Umbilical cord (tissue), 2 donors: Measurements from ENCODE around the gene BLMH. TPM values are rescaled to one million over a fixed set of nuclear protein-coding genes. Genes with fewer than 3 reads are reported as not detected.
A peak's percentile ranks its signal among the peaks of the same experiment; 100 is the strongest.

Source experiments
- DNase-seq: peaks from one replicate; pipeline ENCODE4 v3.0.0-alpha.2; 2015; ENCODE audit warnings: low spot score
- total RNA-seq: library from RNA; depleted of rRNA; stranded (reverse); fragments of >200 nt; gene quantifications from one replicate; pipeline ENCODE4 v1.2.3, GENCODE V29; 2014; ENCODE audit warnings: low replicate concordance; ENCODE audit not compliant: insufficient read depth

Gene BLMH
- total RNA-seq, 1 donor from 2014 or later: 56.6 TPM

DNA sequence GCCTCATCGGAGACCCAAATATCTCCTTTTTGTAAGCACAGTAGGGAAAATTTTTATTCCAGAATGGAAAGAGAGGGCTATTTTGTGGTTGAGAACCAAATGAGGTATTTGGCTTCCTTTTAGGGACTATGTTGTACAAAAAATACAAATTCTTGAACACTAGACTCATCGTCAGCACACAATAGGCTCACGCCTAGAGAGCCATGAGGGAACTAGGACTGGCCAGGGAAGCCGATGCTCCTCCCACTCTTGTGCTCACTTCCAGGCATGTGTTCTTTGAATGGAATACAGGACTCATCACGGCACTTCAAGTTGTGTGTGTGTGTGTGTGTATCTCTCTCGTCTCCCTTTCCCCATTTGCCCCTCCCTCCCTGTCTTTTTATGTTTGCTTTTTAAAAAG lies 17.8 kb upstream of the BLMH start:
- no peak for DNase-seq

DNA sequence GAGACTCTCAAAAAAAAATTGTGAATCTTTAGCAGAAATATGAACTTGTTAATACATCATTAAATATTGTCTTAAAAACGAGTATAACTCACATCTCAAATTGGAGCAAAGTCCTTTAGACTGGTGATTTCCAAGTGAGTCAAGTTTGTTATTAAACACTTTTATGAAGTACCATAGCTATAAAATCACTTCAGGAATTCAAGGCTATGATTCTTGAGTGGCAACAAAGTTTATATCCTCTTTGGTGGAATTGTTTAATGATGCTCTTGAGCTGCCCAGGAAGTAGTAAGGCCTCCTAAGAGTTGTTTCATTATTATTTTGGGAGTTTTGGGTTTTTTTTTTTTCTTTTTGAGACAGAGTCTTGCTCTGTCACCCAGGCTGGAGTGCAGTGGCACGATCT lies 16.7 kb upstream of the BLMH start:
- no peak for DNase-seq

DNA sequence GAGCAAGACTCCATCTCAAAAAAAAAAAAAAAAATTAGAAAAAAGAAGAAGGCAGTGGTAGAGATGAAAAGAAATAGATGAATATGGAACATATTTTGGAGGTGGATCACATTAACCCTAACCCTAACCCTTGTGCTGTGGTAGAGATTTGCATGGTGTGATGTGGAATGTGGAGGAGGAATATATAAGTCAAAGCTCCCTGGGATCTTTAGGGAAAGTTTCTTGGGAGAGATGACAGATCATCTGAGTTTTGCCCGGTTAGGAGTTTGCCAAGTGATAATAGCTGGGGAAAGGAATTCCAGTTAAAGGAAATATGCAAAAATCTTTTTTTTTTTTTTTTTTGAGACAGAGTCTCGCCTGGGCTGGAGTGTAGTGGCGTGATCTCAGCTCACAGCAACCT lies 13.0 kb upstream of the BLMH start:
- DNase-seq: no peak

GRCh38 chr17:30302241-30302640 lies 10.5 kb upstream of the BLMH start:
- DNase-seq: no peak

DNA sequence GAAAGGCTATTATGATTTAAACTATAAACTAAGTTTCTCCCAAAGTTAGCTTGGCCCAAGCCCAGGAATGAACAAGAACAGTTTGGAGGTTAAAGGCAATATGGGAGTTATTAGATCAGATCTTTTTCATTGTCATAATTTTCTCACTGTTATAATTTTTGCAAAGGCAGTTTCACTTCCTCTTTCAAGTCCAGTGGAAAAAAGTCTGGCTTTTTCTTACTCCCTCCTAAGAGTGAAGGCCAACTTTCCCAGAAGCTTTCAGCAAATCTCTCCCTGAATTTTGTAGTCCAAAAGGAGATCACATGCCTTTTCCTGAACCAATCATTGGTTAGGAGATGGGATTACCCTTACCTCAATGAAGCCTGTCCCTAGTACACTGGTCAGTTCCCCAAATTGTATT lies 9.1 kb upstream of the BLMH start:
- no peak for DNase-seq

GRCh38 chr17:30299000-30299399 lies 7.3 kb upstream of the BLMH start:
- DNase-seq: no peak

DNA sequence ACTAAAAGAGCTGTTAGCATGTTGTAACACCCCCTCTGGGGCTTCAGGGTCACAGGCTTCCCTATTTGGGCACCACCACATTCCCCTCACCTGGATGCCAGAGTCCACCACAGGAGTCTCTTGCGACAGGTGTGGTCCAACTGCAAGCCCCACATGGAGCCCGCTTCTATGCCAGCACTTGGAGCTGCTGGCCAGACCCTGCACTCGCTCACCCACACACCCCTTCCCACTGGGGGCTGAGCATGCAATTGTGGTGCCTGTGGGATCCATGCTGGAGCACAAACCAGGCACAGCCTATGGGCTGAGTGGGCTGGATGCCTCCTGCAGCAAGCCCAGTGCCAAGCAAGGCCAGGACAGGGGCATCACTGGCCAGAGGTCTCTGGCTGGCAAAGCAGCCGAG lies 6.0 kb upstream of the BLMH start:
- no peak for DNase-seq

DNA sequence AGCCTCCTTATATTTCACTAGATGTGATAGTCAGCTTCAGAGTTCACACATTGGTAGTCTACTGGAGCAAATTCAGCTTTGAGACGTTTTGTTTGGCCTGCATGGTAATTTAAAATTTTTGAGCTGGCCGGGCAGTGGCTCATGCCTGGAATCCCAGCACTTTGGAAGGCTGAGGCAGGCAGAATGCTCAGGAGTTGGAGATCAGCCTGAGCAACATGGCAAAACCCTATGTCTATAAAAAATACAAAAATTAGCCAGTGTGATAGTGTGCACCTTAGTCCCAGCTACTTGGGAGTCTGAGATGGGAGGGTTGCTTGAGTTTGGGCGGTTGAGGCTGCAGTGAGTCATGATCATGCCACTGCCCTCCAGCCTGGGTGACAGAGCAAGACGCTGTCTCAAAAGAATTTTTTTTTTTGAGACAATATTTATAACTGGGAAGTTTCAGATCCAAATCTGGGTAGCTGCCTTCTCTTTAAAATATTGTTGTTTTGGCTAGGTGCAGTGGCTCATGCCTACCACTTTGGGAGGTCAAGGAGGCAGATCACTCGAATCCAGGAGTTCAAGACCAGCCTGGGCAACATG lies 4.8 kb upstream of the BLMH start:
- no peak for DNase-seq

GRCh38 chr17:30292286-30292858 lies 628 bp upstream of the BLMH start:
- DNase-seq: no peak

GRCh38 chr17:30290696-30291542 lies 825 bp downstream of the BLMH start:
- peak; percentile 48 for DNase-seq

GRCh38 chr17:30290077-30290476 lies 1.7 kb downstream of the BLMH start:
- no peak for DNase-seq

GRCh38 chr17:30279156-30279555 lies 12.6 kb downstream of the BLMH start:
- no peak for DNase-seq

- peak; percentile 59 for DNase-seq
These were observed 13.7 kb downstream of the BLMH start for GRCh38 chr17:30278032-30278431.

DNA sequence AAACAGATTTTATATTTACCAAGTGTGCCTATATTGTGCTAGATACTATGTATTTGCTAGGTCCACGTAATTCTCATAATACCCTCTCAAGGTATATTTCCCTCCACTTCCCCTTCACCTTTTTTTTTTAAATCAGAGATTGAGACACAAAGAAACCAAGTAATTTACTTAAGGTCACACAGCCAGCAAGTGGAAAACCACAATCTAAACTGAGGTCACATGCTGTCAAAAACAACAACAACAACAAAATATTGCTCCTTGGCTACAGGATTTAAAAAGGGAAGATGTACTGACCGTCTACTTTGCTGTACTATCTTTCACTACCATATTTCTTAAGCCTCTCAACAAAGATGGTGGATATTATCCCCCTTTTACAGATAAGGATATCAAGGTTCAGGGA lies 15.8 kb downstream of the BLMH start:
- no peak for DNase-seq

GRCh38 chr17:30274887-30275286 lies 16.9 kb downstream of the BLMH start:
- no peak for DNase-seq

- DNase-seq: no peak
These were observed 18.4 kb downstream of the BLMH start for GRCh38 chr17:30273373-30273772.

- DNase-seq: no peak
These were observed 20.6 kb downstream of the BLMH start for GRCh38 chr17:30271102-30271501.

- DNase-seq: no peak
These were observed 24.1 kb downstream of the BLMH start for GRCh38 chr17:30267625-30268024.

DNA sequence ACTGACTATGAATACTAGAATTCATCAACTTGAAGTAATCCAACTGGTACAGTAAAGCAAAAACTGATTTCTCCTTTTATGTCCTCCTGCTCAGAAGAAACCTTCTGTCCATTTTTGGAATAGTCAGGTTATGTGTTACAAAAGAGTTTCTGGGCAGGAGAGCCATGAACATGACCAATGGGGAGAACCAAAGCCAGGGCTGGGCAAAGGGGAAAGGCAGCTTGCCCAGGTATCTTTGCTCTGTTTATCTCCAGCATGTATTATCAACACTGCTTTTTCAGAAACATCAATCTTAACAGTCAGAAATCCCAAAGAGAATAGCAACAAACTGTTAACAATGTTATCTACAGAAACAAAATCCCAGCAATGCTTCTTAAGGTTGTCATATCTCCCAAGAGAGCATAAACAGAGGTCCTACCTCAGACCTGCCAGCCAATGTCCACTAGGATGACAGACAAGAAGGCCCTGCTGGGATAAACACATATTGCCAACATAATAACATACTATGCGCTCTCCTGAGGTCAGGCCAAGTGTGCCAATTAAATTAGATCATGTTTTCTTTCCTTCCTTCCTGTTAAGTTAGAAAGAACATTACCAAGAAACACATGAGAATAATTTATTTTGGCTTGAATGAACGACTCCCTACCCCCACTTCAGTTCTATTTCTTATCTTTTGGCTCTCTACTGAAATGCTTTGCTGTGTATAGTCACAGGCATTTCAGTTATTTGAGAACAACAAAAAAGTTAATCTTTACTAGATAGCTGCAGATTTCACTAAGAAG lies 28.0 kb downstream of the BLMH start:
- DNase-seq: peak; percentile 56

GRCh38 chr17:30256756-30257506 lies 34.8 kb downstream of the BLMH start:
- DNase-seq: no peak

GRCh38 chr17:30254150-30254549 lies 37.6 kb downstream of the BLMH start:
- DNase-seq: no peak

DNA sequence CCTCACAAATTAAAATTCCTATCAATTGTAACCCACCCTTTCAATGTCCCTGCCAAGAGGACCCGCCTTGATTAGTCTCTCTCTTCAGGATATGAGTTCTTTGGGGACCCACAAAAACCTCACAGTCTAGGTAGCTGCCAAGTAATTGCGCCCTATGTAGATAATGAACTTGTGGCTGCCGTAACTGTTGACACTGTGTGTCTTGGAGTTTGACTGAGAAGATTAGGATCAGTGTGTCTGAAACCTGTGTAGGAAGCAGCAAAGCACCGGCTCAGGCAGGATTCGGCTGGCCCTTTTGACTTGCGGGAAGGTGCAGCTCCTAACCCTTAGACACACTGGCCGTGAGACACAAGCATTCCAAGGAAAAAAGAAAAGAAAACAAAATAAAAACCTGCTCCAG lies 38.4 kb downstream of the BLMH start:
- no peak for DNase-seq
